Esophagus squamous epithelium (tissue), 4 donors: ENCODE measurements around the gene ADAMTSL3.

Source experiments
- CTCF ChIP-seq, 6 experiments: fragments of 450-650 bp in 4 of 6; fragments of 200-600 bp in 2 of 6; sonication (generic) in 2 of 6; IDR thresholded peaks; one replicate each; pipeline ENCODE4 v1.5.1; 2016 to 2019; ENCODE audit warnings: antibody characterized with exemption in 6 of 6, mild to moderate bottlenecking in 4 of 6, moderate library complexity in 4 of 6
- POLR2A ChIP-seq, 4 donors: fragments of 450-650 bp; IDR thresholded peaks; one replicate each; pipeline ENCODE4 v1.6.1; 2017; ENCODE audit warnings: antibody characterized with exemption in 4 of 4, mild to moderate bottlenecking in 4 of 4, moderate library complexity in 3 of 4

- TF ChIP-seq POLR2A (IDR thresholded peaks at IDR 0.05): no peak
- TF ChIP-seq CTCF (IDR thresholded peaks at IDR 0.05): no peak
These were observed 80.6 kb downstream of the ADAMTSL3 start for GRCh38 chr15:83734487-83734886.
